OCI-LY3 (cell line): ENCODE results near the gene PET100.

Source experiments
- H2AFZ ChIP-seq: fragments of 200-600, 300-600 bp; shearing (Covaris generic); 2 replicates; pipeline ENCODE4 v1.6.0; 2014; ENCODE audit warnings: antibody characterized with exemption, low read depth, low read length
- H3K27ac ChIP-seq: fragments of 200-600, 300-600 bp; sonication (generic); 2 replicates; pipeline ENCODE4 v1.5.1; 2014; ENCODE audit warnings: mild to moderate bottlenecking, low read length, moderate library complexity, mixed read lengths
- H3K27me3 ChIP-seq: fragments of 200-600, 300-600 bp; sonication (generic); 2 replicates; pipeline ENCODE4 v1.6.1; 2014; ENCODE audit warnings: low read depth, low read length, mixed read lengths
- H3K36me3 ChIP-seq: fragments of 200-600, 300-600 bp; sonication (generic); replicated peaks from 2 replicates; pipeline ENCODE3; 2014; ENCODE audit warnings: low read depth, low read length, mixed read lengths
- H3K4me1 ChIP-seq: fragments of 300-600, 200-600 bp; sonication (generic); 2 replicates; pipeline ENCODE4 v1.6.1; 2014; ENCODE audit warnings: low read length, mixed read lengths
- H3K4me2 ChIP-seq: fragments of 200-600, 300-600 bp; sonication (generic); 2 replicates; pipeline ENCODE4 v1.6.1; 2014; ENCODE audit warnings: low read length, mixed read lengths
- H3K4me3 ChIP-seq: fragments of 300-600, 200-600 bp; sonication (generic); 2 replicates; pipeline ENCODE4 v1.5.1; 2014; ENCODE audit warnings: antibody characterized with exemption, mild to moderate bottlenecking, low read length, moderate library complexity
- H3K79me2 ChIP-seq: fragments of 300-600, 200-600 bp; shearing (Covaris generic); 2 replicates; pipeline ENCODE4 v1.6.1; 2014; ENCODE audit warnings: mild to moderate bottlenecking, low read length, mixed read lengths
- H3K9ac ChIP-seq: fragments of 300-600, 200-600 bp; shearing (Covaris generic); 2 replicates; pipeline ENCODE4 v1.6.0; 2014; ENCODE audit warnings: mild to moderate bottlenecking, low read length, moderate library complexity
- H3K9me3 ChIP-seq: fragments of 200-600, 300-600 bp; shearing (Covaris generic); 2 replicates; pipeline ENCODE4 v1.6.1; 2014; ENCODE audit warnings: low read length, mixed read lengths; ENCODE audit not compliant: insufficient read depth
- H4K20me1 ChIP-seq: fragments of 200-600, 300-600 bp; sonication (generic); 2 replicates; pipeline ENCODE4 v1.6.1; 2016; ENCODE audit warnings: low read length, mixed read lengths; ENCODE audit not compliant: insufficient read depth
- CTCF ChIP-seq: fragments of 200-600, 300-600 bp; sonication (generic); IDR thresholded peaks from 2 replicates; pipeline ENCODE4 v1.5.1; 2014; ENCODE audit warnings: antibody characterized with exemption, low read length, low read depth
- EZH2phosphoT487 ChIP-seq: fragments of 200-600 bp; shearing (Covaris generic); IDR thresholded peaks from 2 replicates; pipeline ENCODE4 v1.6.1; 2018; ENCODE audit warnings: antibody characterized with exemption, mixed run types, low read depth

PET100 gene

GRCh38 chr19:7618771-7619510, 10.7 kb upstream of the PET100 start:
- no peak for TF ChIP-seq CTCF
- TF ChIP-seq EZH2phosphoT487: no peak
- Histone ChIP-seq H4K20me1 (no peaks in the 10 kb centered on the region), H3K4me2 (no peak overlapping the region), H3K27ac (no peak overlapping the region), H3K36me3 (peaks cover 26% of the 10 kb centered on the region), H3K9ac (no peak overlapping the region), H3K4me3 (no peak overlapping the region), H3K4me1 (no peaks in the 10 kb centered on the region), H2AFZ (no peak overlapping the region), H3K27me3 (no peaks in the 10 kb centered on the region), H3K9me3 (no peaks in the 10 kb centered on the region), H3K79me2 (no peaks in the 10 kb centered on the region)

GRCh38 chr19:7619671-7620441, 9.7 kb upstream of the PET100 start:
- Histone ChIP-seq H3K4me1 (no peaks in the 10 kb centered on the region), H3K9me3 (no peaks in the 10 kb centered on the region), H4K20me1 (no peaks in the 10 kb centered on the region), H3K79me2 (no peaks in the 10 kb centered on the region), H3K36me3 (peaks cover 30% of the 10 kb centered on the region), H3K4me3 (no peak overlapping the region), H2AFZ (no peak overlapping the region), H3K27me3 (no peaks in the 10 kb centered on the region), H3K27ac (no peak overlapping the region), H3K4me2 (no peak overlapping the region), H3K9ac (no peak overlapping the region)
- no peak for TF ChIP-seq EZH2phosphoT487
- no peak for TF ChIP-seq CTCF

- Histone ChIP-seq H3K36me3 (peaks cover 32% of the 10 kb centered on the region), H3K27ac (no peak overlapping the region), H3K4me2 (no peak overlapping the region), H3K79me2 (peaks cover 2% of the 10 kb centered on the region), H3K9ac (no peak overlapping the region), H3K27me3 (no peaks in the 10 kb centered on the region), H2AFZ (no peak overlapping the region), H4K20me1 (no peaks in the 10 kb centered on the region), H3K4me3 (no peak overlapping the region), H3K9me3 (no peaks in the 10 kb centered on the region), H3K4me1 (no peaks in the 10 kb centered on the region)
- no peak for TF ChIP-seq EZH2phosphoT487
- TF ChIP-seq CTCF: no peak
Observed at GRCh38 chr19:7620442-7621412, 8.9 kb upstream of the PET100 start.
